ENCODE results near the gene TMEM223. TPM values are rescaled to one million over a fixed set of nuclear protein-coding genes. Genes with fewer than 3 reads are reported as not detected.

TMEM223 gene
- total and polyA plus RNA-seq, 9 of the 15 experiments (the other 6 are each of a cell fraction or from before 2014, with no cell fraction given), result 5.9 to 34.5 (median 19.6) TPM

- no peak for TF ChIP-seq TAF15 (IDR thresholded peaks at IDR 0.05; ENCODE audit: low read depth, low read length)
- no peak for TF ChIP-seq TRIM25 (IDR thresholded peaks at IDR 0.05; ENCODE audit: borderline replicate concordance)
- no peak for TF ChIP-seq HMG20A (CRISPR knock-in tag; conservative IDR thresholded peaks at IDR 0.05)
- no peak for TF ChIP-seq ZNF699 (CRISPR knock-in tag; IDR thresholded peaks at IDR 0.05; ENCODE audit: insufficient replicate concordance)
- TF ChIP-seq PTTG1 (tag; IDR thresholded peaks at IDR 0.05; ENCODE audit: low read depth), result no peak
- TF ChIP-seq SMARCE1 (IDR thresholded peaks at IDR 0.05), result no peak
- no peak for TF ChIP-seq IRF9 (tag; IDR thresholded peaks at IDR 0.05)
- TF ChIP-seq JUNB (CRISPR knock-in tag; conservative IDR thresholded peaks at IDR 0.05), result no peak
- no peak for TF ChIP-seq ZNF551 (CRISPR knock-in tag; IDR thresholded peaks at IDR 0.05)
- no peak for TF ChIP-seq DIDO1 (tag; IDR thresholded peaks at IDR 0.05; ENCODE audit: low read depth)
- no peak for TF ChIP-seq ZNF121 (CRISPR knock-in tag; conservative IDR thresholded peaks at IDR 0.05)
- TF ChIP-seq WHSC1 (IDR thresholded peaks at IDR 0.05; ENCODE audit: low read length), result no peak
- TF ChIP-seq RBM14 (IDR thresholded peaks at IDR 0.05; ENCODE audit: borderline replicate concordance, insufficient read depth, low read depth, low read length), result no peak
- TF ChIP-seq GTF3C2 (IDR thresholded peaks at IDR 0.05; ENCODE audit: borderline replicate concordance, extremely low read depth, insufficient read length), result no peak
- TF ChIP-seq E2F1 (CRISPR knock-in tag; IDR thresholded peaks at IDR 0.05), result peak; percentile 91; the same call in 1 of the 2 replicates
- TF ChIP-seq MTF1 (CRISPR knock-in tag; IDR thresholded peaks at IDR 0.05; ENCODE audit: borderline replicate concordance), result no peak
- TF ChIP-seq MBD1 (CRISPR knock-in tag; IDR thresholded peaks at IDR 0.05), result no peak
- no peak for TF ChIP-seq FOXA1 (IDR thresholded peaks at IDR 0.05; ENCODE audit: borderline replicate concordance)
- no peak for TF ChIP-seq HNRNPL (IDR thresholded peaks at IDR 0.05; ENCODE audit: low read depth, low read length)
- no peak for TF ChIP-seq MCM5 (IDR thresholded peaks at IDR 0.05; ENCODE audit: low read depth)
These were observed at the start of gene TMEM223 (continued) for GRCh38 chr11:62791501-62792201.

All from K562 (cell line).